Gastroesophageal sphincter (tissue), 3 donors: ENCODE measurements around the gene FAM83G.

Experiments
- POLR2AphosphoS5 ChIP-seq: sonication (generic); formaldehyde crosslinking; IDR thresholded peaks from one replicate; pipeline ENCODE4 v1.6.1; 2017; ENCODE audit warnings: antibody characterized with exemption
- TF ChIP-seq, protein P1 (sequence below), 4 experiments: fragments of 200-600 bp in 2 of 4; fragments of 450-650 bp in 2 of 4; sonication (generic) in 1 of 4; IDR thresholded peaks; one replicate each; pipeline ENCODE4 v1.5.1; 2017 to 2019; ENCODE audit warnings: antibody characterized with exemption in 4 of 4, mild to moderate bottlenecking in 2 of 4, moderate library complexity in 2 of 4

DNA sequence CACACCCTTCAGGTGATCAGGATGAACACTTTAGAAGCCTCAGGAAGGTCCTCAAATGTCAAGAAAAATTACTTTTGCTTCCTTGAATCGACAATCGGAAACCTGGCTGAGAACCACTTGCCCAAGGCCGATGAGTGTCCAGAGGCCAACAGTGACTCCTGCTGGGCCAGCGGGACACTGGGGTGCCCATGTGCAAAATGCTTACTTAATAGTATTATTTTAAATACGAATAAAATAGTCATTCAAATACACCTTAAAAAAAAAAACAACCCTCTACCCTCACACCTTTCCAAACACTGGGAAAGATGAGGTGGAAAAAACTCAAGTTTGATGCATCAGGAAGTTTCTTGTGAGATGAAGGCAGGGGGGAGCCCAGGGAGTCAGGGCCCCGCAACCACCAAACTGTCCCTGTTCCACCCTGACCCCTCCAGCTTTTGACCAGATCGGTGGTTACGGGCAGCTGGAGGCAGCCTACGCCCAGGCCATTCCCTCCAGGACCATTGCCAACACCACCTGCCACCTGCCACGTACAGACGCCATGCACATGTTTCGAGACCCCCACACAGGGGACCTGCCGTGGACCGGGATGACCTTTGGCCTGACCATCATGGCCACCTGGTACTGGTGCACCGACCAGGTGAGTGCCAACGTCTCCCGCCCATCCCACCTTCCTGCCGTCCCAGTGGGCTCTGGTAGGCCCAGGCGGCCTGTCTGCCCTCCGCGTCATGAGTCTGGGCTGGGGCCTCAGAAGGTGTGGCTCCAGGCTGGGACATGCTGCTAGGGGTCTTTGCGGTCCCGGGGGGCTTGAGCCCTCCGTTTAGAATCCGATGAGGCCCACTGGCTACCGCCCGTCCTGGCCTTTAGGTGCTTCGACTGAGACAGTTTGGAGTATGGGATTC lies 33.7 kb downstream of the FAM83G start:
- TF ChIP-seq, protein P1, sequence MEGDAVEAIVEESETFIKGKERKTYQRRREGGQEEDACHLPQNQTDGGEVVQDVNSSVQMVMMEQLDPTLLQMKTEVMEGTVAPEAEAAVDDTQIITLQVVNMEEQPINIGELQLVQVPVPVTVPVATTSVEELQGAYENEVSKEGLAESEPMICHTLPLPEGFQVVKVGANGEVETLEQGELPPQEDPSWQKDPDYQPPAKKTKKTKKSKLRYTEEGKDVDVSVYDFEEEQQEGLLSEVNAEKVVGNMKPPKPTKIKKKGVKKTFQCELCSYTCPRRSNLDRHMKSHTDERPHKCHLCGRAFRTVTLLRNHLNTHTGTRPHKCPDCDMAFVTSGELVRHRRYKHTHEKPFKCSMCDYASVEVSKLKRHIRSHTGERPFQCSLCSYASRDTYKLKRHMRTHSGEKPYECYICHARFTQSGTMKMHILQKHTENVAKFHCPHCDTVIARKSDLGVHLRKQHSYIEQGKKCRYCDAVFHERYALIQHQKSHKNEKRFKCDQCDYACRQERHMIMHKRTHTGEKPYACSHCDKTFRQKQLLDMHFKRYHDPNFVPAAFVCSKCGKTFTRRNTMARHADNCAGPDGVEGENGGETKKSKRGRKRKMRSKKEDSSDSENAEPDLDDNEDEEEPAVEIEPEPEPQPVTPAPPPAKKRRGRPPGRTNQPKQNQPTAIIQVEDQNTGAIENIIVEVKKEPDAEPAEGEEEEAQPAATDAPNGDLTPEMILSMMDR (IDR thresholded peaks at IDR 0.05): no peak
- TF ChIP-seq POLR2AphosphoS5: no peak
